ENCODE measurements around the gene CDH15.

CDH15 gene

DNA sequence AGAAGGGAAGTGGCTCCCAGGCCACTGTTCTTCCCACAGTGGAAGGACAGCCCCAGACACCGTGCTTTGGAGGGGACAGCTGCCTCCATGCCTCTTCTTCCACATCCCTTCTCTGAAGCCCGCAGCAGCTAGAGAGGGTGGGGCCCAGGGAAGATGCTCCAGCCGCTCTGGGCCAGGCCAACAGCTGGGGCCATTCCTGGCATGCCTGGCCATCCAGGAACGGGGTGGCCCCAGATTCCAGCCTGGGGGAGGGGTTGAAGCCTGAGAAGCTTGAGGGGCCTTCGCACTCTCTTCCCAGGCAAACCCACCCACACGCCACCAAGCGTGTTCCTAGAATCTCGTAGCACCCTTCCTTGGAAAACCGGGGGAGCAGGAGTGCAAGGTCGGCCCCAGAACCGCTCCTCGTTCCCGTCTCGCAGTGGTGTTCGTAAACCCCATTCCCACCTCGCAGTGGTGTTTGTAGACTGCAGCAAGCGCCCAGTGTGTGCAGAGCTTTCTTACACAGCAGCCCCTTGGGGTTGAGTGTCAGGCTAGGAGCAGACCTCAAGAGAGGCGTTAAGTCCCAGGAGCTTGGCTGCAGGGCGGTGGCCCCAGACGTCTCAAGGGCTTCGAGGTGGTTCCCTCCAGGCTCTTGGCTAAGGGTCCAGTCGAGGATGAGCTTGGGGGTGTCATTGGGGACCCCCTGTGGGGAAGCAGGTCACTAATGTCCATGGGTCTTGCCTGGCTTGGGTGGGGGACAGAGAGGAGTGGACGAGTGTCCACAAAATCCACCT, 2.7 kb downstream of the CDH15 start:
- no peak overlapping the region for H3K9ac ChIP-seq
- TF ChIP-seq, protein P1, sequence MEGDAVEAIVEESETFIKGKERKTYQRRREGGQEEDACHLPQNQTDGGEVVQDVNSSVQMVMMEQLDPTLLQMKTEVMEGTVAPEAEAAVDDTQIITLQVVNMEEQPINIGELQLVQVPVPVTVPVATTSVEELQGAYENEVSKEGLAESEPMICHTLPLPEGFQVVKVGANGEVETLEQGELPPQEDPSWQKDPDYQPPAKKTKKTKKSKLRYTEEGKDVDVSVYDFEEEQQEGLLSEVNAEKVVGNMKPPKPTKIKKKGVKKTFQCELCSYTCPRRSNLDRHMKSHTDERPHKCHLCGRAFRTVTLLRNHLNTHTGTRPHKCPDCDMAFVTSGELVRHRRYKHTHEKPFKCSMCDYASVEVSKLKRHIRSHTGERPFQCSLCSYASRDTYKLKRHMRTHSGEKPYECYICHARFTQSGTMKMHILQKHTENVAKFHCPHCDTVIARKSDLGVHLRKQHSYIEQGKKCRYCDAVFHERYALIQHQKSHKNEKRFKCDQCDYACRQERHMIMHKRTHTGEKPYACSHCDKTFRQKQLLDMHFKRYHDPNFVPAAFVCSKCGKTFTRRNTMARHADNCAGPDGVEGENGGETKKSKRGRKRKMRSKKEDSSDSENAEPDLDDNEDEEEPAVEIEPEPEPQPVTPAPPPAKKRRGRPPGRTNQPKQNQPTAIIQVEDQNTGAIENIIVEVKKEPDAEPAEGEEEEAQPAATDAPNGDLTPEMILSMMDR (IDR thresholded peaks at IDR 0.05): no peak

DNA sequence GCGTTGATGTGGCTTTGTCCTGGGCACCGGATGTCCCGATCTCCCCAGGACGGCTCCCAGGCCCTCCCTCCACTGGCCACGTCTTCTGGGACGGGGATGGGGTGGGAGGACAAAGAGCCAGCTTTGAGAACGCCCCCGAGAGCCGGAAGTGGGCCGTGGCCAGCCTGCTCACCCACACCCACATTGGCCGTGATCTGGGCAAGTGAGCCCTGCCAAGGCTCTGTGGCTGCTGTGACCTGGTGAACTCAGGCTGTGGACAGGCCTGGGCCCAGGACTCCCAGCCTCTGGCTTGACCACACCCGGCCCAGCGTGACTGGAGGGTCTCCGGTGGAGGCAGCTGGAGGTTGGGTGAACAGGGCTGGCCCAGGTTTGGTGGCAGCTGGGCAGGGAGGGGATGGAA, 3.3 kb downstream of the CDH15 start:
- Histone ChIP-seq H3K9ac (no peak overlapping the region), H3K27me3 (ENCODE audit: control insufficient read depth, insufficient read depth, low read length) (no peaks in the 10 kb centered on the region), H3K9me3 (ENCODE audit: control insufficient read depth, low read length) (no peaks in the 10 kb centered on the region), H3K79me2 (no peaks in the 10 kb centered on the region), H3K4me2 (ENCODE audit: low read length) (no peak overlapping the region), H3K36me3 (ENCODE audit: control insufficient read depth, insufficient read depth, low read length) (no peaks in the 10 kb centered on the region), H2AFZ (no peak overlapping the region), H3K4me3 (ENCODE audit: low read depth, low read length) (no peak overlapping the region), H3K27ac (no peak overlapping the region), H3K4me1 (peaks cover 12% of the 10 kb centered on the region)
- TF ChIP-seq, protein P1 (IDR thresholded peaks at IDR 0.05): no peak

More for the DNA sequence above, 2.7 kb downstream of the CDH15 start:
- H3K27me3 ChIP-seq (ENCODE audit: control insufficient read depth, insufficient read depth, low read length): no peaks in the 10 kb centered on the region
- no peaks in the 10 kb centered on the region for H3K36me3 ChIP-seq (ENCODE audit: control insufficient read depth, insufficient read depth, low read length)
- H3K4me2 ChIP-seq (ENCODE audit: low read length): no peak overlapping the region
- H3K4me3 ChIP-seq (ENCODE audit: low read depth, low read length): no peak overlapping the region
- H3K79me2 ChIP-seq: no peaks in the 10 kb centered on the region
- no peak overlapping the region for H2AFZ ChIP-seq
- H3K9me3 ChIP-seq (ENCODE audit: control insufficient read depth, low read length): no peaks in the 10 kb centered on the region
- H3K27ac ChIP-seq: no peak overlapping the region
- H3K4me1 ChIP-seq: peaks cover 12% of the 10 kb centered on the region

DNA sequence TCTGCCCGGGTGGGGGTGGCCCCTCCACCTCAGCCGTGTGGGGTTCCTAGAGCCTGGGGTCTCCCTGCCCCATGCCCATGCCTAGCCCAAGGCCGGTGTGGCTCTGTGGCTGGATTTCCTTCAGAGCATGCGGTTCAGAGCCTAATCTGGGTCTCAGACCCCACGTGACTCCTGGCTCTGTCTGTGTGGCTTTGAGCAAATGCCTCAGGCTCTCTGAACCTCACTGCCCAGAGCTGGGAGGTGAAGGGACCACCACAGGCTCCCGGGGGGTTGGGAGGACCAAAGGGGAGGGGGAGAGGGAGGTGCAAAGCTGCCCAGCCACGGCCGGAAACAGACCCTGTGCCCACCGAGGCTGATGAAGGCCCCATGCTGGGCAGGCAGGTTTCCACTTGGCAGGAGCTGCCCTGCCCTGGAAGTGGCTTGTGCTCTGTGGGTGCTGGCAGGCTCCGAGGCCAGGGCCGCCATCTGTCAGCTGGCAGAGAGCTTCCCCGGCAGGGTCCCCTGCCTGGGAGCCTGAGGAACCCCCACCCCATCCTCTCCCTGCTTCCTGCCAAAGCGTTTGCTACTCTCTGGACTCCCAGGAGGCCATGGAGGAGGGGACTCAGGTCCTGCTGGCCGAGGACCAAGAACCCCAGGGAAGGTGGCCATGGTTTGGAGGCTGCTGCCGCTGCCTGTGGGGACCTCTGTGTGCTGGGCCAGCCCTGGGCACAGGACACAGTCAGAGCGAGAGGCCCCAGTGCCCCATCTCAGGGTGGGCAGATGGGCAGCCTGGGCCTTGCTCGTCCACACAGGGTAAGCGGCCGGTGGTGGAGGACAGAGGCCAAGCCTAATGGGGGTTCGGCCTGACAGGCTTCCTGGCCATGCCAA, 4.0 kb downstream of the CDH15 start:
- Histone ChIP-seq H3K36me3 (ENCODE audit: control insufficient read depth, insufficient read depth, low read length) (no peaks in the 10 kb centered on the region), H3K9ac (no peak overlapping the region), H3K27ac (no peak overlapping the region), H3K4me3 (ENCODE audit: low read depth, low read length) (no peak overlapping the region), H3K4me1 (peaks cover 8% of the 10 kb centered on the region), H3K4me2 (ENCODE audit: low read length) (no peak overlapping the region), H3K27me3 (ENCODE audit: control insufficient read depth, insufficient read depth, low read length) (no peaks in the 10 kb centered on the region), H3K9me3 (ENCODE audit: control insufficient read depth, low read length) (no peaks in the 10 kb centered on the region), H2AFZ (no peak overlapping the region), H3K79me2 (no peaks in the 10 kb centered on the region)
- TF ChIP-seq, protein P1 (IDR thresholded peaks at IDR 0.05): no peak

- Histone ChIP-seq H3K4me3 (ENCODE audit: low read depth, low read length) (no peak overlapping the region), H3K36me3 (ENCODE audit: control insufficient read depth, insufficient read depth, low read length) (no peaks in the 10 kb centered on the region), H2AFZ (no peak overlapping the region), H3K9ac (no peak overlapping the region), H3K27me3 (ENCODE audit: control insufficient read depth, insufficient read depth, low read length) (no peaks in the 10 kb centered on the region), H3K9me3 (ENCODE audit: control insufficient read depth, low read length) (no peaks in the 10 kb centered on the region), H3K79me2 (no peaks in the 10 kb centered on the region), H3K4me2 (ENCODE audit: low read length) (no peak overlapping the region), H3K27ac (no peak overlapping the region), H3K4me1 (peaks cover 3% of the 10 kb centered on the region)
- TF ChIP-seq, protein P1 (IDR thresholded peaks at IDR 0.05): no peak
These were observed 4.7 kb downstream of the CDH15 start for GRCh38 chr16:89176147-89176690.
